Karpas-422 (cell line): ENCODE results near the gene TEX264. TPM values are rescaled to one million over a fixed set of nuclear protein-coding genes. Genes with fewer than 3 reads are reported as not detected.

Source experiments
- DNase-seq: peaks from one replicate; pipeline ENCODE4 v3.0.0-alpha.2; 2015
- H2AFZ ChIP-seq: fragments of 200-600 bp; sonication (generic); 2 replicates; pipeline ENCODE4 v1.6.1; 2014; ENCODE audit warnings: antibody characterized with exemption, low read length, mixed read lengths
- H3K27ac ChIP-seq: fragments of 200-600 bp; sonication (generic); 2 replicates; pipeline ENCODE4 v1.5.1; 2014; ENCODE audit warnings: mild to moderate bottlenecking, low read length, moderate library complexity
- H3K27me3 ChIP-seq: fragments of 200-600 bp; sonication (generic); 2 replicates; pipeline ENCODE4 v1.6.1; 2014; ENCODE audit warnings: low read length, mixed read lengths
- H3K36me3 ChIP-seq: fragments of 200-600 bp; sonication (generic); 2 replicates; pipeline ENCODE4 v1.6.1; 2014; ENCODE audit warnings: low read length, mixed read lengths; ENCODE audit not compliant: insufficient read depth
- H3K4me1 ChIP-seq: fragments of 200-600 bp; sonication (generic); 2 replicates; pipeline ENCODE4 v1.6.1; 2014; ENCODE audit warnings: mild to moderate bottlenecking, low read length, mixed read lengths
- H3K4me2 ChIP-seq: fragments of 200-600 bp; sonication (generic); 2 replicates; pipeline ENCODE4 v1.6.1; 2014; ENCODE audit warnings: low read length, low read depth, mild to moderate bottlenecking; ENCODE audit not compliant: poor library complexity, severe bottlenecking
- H3K4me3 ChIP-seq: fragments of 200-600 bp; sonication (generic); 2 replicates; pipeline ENCODE4 v1.5.1; 2014; ENCODE audit warnings: mild to moderate bottlenecking, antibody characterized with exemption, low read length, mixed read lengths
- H3K79me2 ChIP-seq: fragments of 200-600 bp; sonication (generic); 2 replicates; pipeline ENCODE4 v1.6.1; 2014; ENCODE audit warnings: mild to moderate bottlenecking, low read length, mixed read lengths
- H3K9ac ChIP-seq: fragments of 200-600 bp; sonication (generic); 2 replicates; pipeline ENCODE4 v1.6.0; 2014; ENCODE audit warnings: low read length
- H3K9me2 ChIP-seq: fragments of 200-600 bp; sonication (generic), shearing (Covaris generic); replicated peaks from 2 replicates; pipeline ENCODE4 v1.6.0; 2014; ENCODE audit warnings: mild to moderate bottlenecking, low read length, moderate library complexity; ENCODE audit not compliant: insufficient read depth
- H3K9me3 ChIP-seq: fragments of 300-700, 200-600 bp; sonication (generic); 2 replicates; pipeline ENCODE4 v1.6.1; 2014; ENCODE audit warnings: low read length, mixed read lengths
- H4K20me1 ChIP-seq: fragments of 200-600 bp; sonication (generic); 2 replicates; pipeline ENCODE4 v1.6.1; 2014; ENCODE audit warnings: mild to moderate bottlenecking, antibody characterized with exemption, low read length, low read depth; ENCODE audit not compliant: insufficient read depth
- total RNA-seq: library from RNA; depleted of rRNA; stranded (reverse); fragments of >200 nt; shearing (Covaris generic); gene quantifications from 2 replicates; pipeline ENCODE4 v1.2.3, GENCODE V29; 2014; ENCODE audit warnings: low replicate concordance

TEX264 gene
- total RNA-seq, 1 experiment from 2014 or later, result 63.0 TPM

GRCh38 chr3:51704511-51704950, 33.5 kb downstream of the TEX264 start:
- no peaks in the 10 kb centered on the region for H3K27me3 ChIP-seq
- no peak overlapping the region for H3K4me2 ChIP-seq
- no peak overlapping the region for H2AFZ ChIP-seq
- H4K20me1 ChIP-seq, result 0 out of 2 replicates have a peak, but pooled peaks cover 4% of the 10 kb centered on the region
- no peaks in the 10 kb centered on the region for H3K9me3 ChIP-seq
- no peak for DNase-seq
- no peaks in the 10 kb centered on the region for H3K9me2 ChIP-seq
- H3K27ac ChIP-seq, result no peak overlapping the region
- no peaks in the 10 kb centered on the region; the same call in 1 of the 2 replicates for H3K36me3 ChIP-seq
- H3K9ac ChIP-seq, result no peak overlapping the region
- no peaks in the 10 kb centered on the region for H3K4me1 ChIP-seq
- H3K79me2 ChIP-seq, result no peaks in the 10 kb centered on the region
- no peak overlapping the region for H3K4me3 ChIP-seq

- H3K9me2 ChIP-seq, result no peaks in the 10 kb centered on the region
- DNase-seq, result no peak
Measured at GRCh38 chr3:51705276-51706020, 34.4 kb downstream of the TEX264 start.

GRCh38 chr3:51706021-51706485, 35.0 kb downstream of the TEX264 start:
- H3K27me3 ChIP-seq, result no peaks in the 10 kb centered on the region
- no peaks in the 10 kb centered on the region for H3K9me2 ChIP-seq
- H3K9ac ChIP-seq, result no peak overlapping the region
- H3K36me3 ChIP-seq, result no peaks in the 10 kb centered on the region; the same call in 1 of the 2 replicates
- H3K4me2 ChIP-seq, result no peak overlapping the region
- no peaks in the 10 kb centered on the region for H3K9me3 ChIP-seq
- 0 out of 2 replicates have a peak, but pooled peaks cover 4% of the 10 kb centered on the region for H4K20me1 ChIP-seq
- no peak overlapping the region for H3K27ac ChIP-seq
- H3K79me2 ChIP-seq, result no peaks in the 10 kb centered on the region
- DNase-seq, result no peak
- no peak overlapping the region for H3K4me3 ChIP-seq
- H2AFZ ChIP-seq, result no peak overlapping the region
- no peaks in the 10 kb centered on the region for H3K4me1 ChIP-seq

More at GRCh38 chr3:51705276-51706020, 34.4 kb downstream of the TEX264 start:
- no peak overlapping the region for H3K27ac ChIP-seq
- no peaks in the 10 kb centered on the region for H3K79me2 ChIP-seq
- H3K9me3 ChIP-seq, result no peaks in the 10 kb centered on the region
- H3K27me3 ChIP-seq, result no peaks in the 10 kb centered on the region
- no peak overlapping the region for H3K4me2 ChIP-seq
- no peaks in the 10 kb centered on the region; the same call in 1 of the 2 replicates for H3K36me3 ChIP-seq
- 0 out of 2 replicates have a peak, but pooled peaks cover 4% of the 10 kb centered on the region for H4K20me1 ChIP-seq
- no peak overlapping the region for H2AFZ ChIP-seq
- no peaks in the 10 kb centered on the region for H3K4me1 ChIP-seq
- H3K9ac ChIP-seq, result no peak overlapping the region
- H3K4me3 ChIP-seq, result no peak overlapping the region

GRCh38 chr3:51706788-51707731, 36.0 kb downstream of the TEX264 start, which contains the start of gene GRM2:
Gene GRM2, plus strand, starts transcription at chr3:51707068. Its CDS starts 1,916 bp downstream, at chr3:51708984.
- H2AFZ ChIP-seq, result no peak within 1 kb of the TSS
- no peaks in the 10 kb centered on the region for H3K9me2 ChIP-seq
- H3K27me3 ChIP-seq, result no peaks in the 10 kb centered on the region
- 0 out of 2 replicates have a peak, but pooled peaks cover 4% of the 10 kb centered on the region for H4K20me1 ChIP-seq
- no peak within 1 kb of the TSS for H3K4me2 ChIP-seq
- no peak within 1 kb of the TSS for H3K9ac ChIP-seq
- no peak for DNase-seq
- no peaks in the 10 kb centered on the region for H3K4me1 ChIP-seq
- no peaks in the 10 kb centered on the region for H3K79me2 ChIP-seq
- no peak within 1 kb of the TSS for H3K27ac ChIP-seq
- no peaks in the 10 kb centered on the region for H3K9me3 ChIP-seq
- no peaks in the 10 kb centered on the region; the same call in 1 of the 2 replicates for H3K36me3 ChIP-seq
- no peak within 1 kb of the TSS for H3K4me3 ChIP-seq

GRCh38 chr3:51708216-51708845, 37.3 kb downstream of the TEX264 start:
- Histone ChIP-seq H3K9me3 (no peaks in the 10 kb centered on the region), H3K4me2 (no peak overlapping the region), H2AFZ (no peak overlapping the region), H3K9me2 (no peaks in the 10 kb centered on the region), H3K9ac (no peak overlapping the region), H3K27me3 (no peaks in the 10 kb centered on the region), H3K79me2 (no peaks in the 10 kb centered on the region), H3K4me3 (no peak overlapping the region), H3K27ac (no peak overlapping the region), H4K20me1 (no peaks in the 10 kb centered on the region), H3K4me1 (no peaks in the 10 kb centered on the region), H3K36me3 (no peaks in the 10 kb centered on the region; the same call in 1 of the 2 replicates)
- no peak for DNase-seq

GRCh38 chr3:51709004-51709420, 38.0 kb downstream of the TEX264 start:
- Histone ChIP-seq H3K9me2 (no peaks in the 10 kb centered on the region), H2AFZ (no peak overlapping the region), H3K27me3 (no peaks in the 10 kb centered on the region), H3K4me2 (no peak overlapping the region), H3K4me1 (no peaks in the 10 kb centered on the region), H4K20me1 (no peaks in the 10 kb centered on the region), H3K9me3 (no peaks in the 10 kb centered on the region), H3K27ac (no peak overlapping the region), H3K4me3 (no peak overlapping the region), H3K79me2 (no peaks in the 10 kb centered on the region), H3K9ac (no peak overlapping the region), H3K36me3 (no peaks in the 10 kb centered on the region; the same call in 1 of the 2 replicates)
- no peak for DNase-seq

- Histone ChIP-seq H3K36me3 (no peaks in the 10 kb centered on the region), H3K9ac (no peak overlapping the region), H3K27me3 (no peaks in the 10 kb centered on the region), H3K4me1 (no peaks in the 10 kb centered on the region), H3K4me2 (no peak overlapping the region), H3K27ac (no peak overlapping the region), H3K4me3 (no peak overlapping the region), H4K20me1 (no peaks in the 10 kb centered on the region), H3K79me2 (no peaks in the 10 kb centered on the region), H3K9me2 (no peaks in the 10 kb centered on the region), H2AFZ (no peak overlapping the region), H3K9me3 (no peaks in the 10 kb centered on the region)
- no peak for DNase-seq
Measured at GRCh38 chr3:51709675-51710074, 38.6 kb downstream of the TEX264 start.
